SK-N-SH (cell line): ENCODE measurements around the gene PFDN1. TPM values are rescaled to one million over a fixed set of nuclear protein-coding genes. Genes with fewer than 3 reads are reported as not detected.
A peak's percentile ranks its signal among the peaks of the same experiment; 100 is the strongest.

Source experiments
- CTCF ChIA-PET: fragments of 300-600, 350-600 bp; formaldehyde crosslinking; extraction: SDS; loops from one replicate; lab custom pipeline; 2021; lab: Yijun Ruan, JAX
- POLR2A ChIA-PET: fragments of 350-600 bp; sonication (Branson Sonifier 250); formaldehyde crosslinking; extraction: SDS; loops from one replicate; lab custom pipeline; 2020; ENCODE audit warnings: antibody characterized with exemption, inconsistent platforms; lab: Yijun Ruan, JAX
- DNase-seq: peaks from one replicate; pipeline ENCODE4 v3.0.0; 2012
- H2AFZ ChIP-seq: fragments of 200-600 bp; sonication (generic); 2 replicates; pipeline ENCODE4 v1.8.1; 2016; ENCODE audit warnings: antibody characterized with exemption, mild to moderate bottlenecking, low read depth
- H3F3A ChIP-seq: fragments of 200-600 bp; sonication (generic); replicated peaks from 2 replicates; pipeline ENCODE3; 2016; ENCODE audit warnings: antibody characterized with exemption, mild to moderate bottlenecking; ENCODE audit not compliant: insufficient read depth
- H3K27ac ChIP-seq, 2 experiments: fragments of 200-500 bp in 1 of 2; fragments of 200-600 bp in 1 of 2; sonication (Bioruptor generic) in 1 of 2; sonication (generic), shearing (Covaris generic) in 1 of 2; 2 replicates each; pipeline versions ENCODE4 v1.5.1 to v1.6.1; 2014 to 2016; ENCODE audit warnings: low read depth in 2 of 2, inconsistent platforms in 1 of 2, low read length in 1 of 2, mild to moderate bottlenecking in 1 of 2, mixed read lengths in 1 of 2
- H3K27me3 ChIP-seq: fragments of 200-600 bp; sonication (generic), shearing (Covaris generic); 2 replicates; pipeline ENCODE4 v1.6.1; 2016; ENCODE audit warnings: mixed run types; ENCODE audit not compliant: insufficient read depth
- H3K36me3 ChIP-seq, 2 experiments: fragments of 200-500 bp in 1 of 2; fragments of 200-600 bp in 1 of 2; sonication (Bioruptor generic) in 1 of 2; sonication (generic) in 1 of 2; replicated peaks in 1 of 2; 2 replicates each; pipeline versions ENCODE3 to v1.5.1; 2014 to 2016; ENCODE audit warnings: low read length in 1 of 2, mild to moderate bottlenecking in 1 of 2; ENCODE audit not compliant: insufficient read depth in 2 of 2, control insufficient read depth in 1 of 2
- H3K4me1 ChIP-seq, 2 experiments: fragments of 200-500 bp in 1 of 2; fragments of 200-600 bp in 1 of 2; sonication (Bioruptor generic) in 1 of 2; sonication (generic), shearing (Covaris generic) in 1 of 2; 2 replicates each; pipeline versions ENCODE4 v1.5.1 to v1.6.1; 2014 to 2016; ENCODE audit warnings: low read depth in 1 of 2, low read length in 1 of 2, mixed run types in 1 of 2; ENCODE audit not compliant: insufficient read depth in 2 of 2, control insufficient read depth in 1 of 2
- H3K4me2 ChIP-seq: fragments of 200-600 bp; sonication (generic), shearing (Covaris generic); 2 replicates; pipeline ENCODE4 v1.6.1; 2017; ENCODE audit warnings: mixed run types
- H3K4me3 ChIP-seq, 2 experiments: fragments of 200-500 bp in 1 of 2; fragments of 200-600 bp in 1 of 2; sonication (Bioruptor generic) in 1 of 2; sonication (generic), shearing (Covaris generic) in 1 of 2; 2 replicates each; pipeline versions ENCODE4 v1.5.1 to v1.8.1; 2014 to 2016; ENCODE audit warnings: low read depth in 2 of 2, inconsistent platforms in 1 of 2, low read length in 1 of 2, mild to moderate bottlenecking in 1 of 2, mixed read lengths in 1 of 2, moderate library complexity in 1 of 2
- H3K79me2 ChIP-seq: fragments of 200-600 bp; sonication (generic); 2 replicates; pipeline ENCODE4 v1.8.1; 2017; ENCODE audit warnings: mild to moderate bottlenecking; ENCODE audit not compliant: insufficient read depth
- H3K9ac ChIP-seq: fragments of 200-600 bp; sonication (generic); 2 replicates; pipeline ENCODE4 v1.6.1; 2017; ENCODE audit warnings: mixed run types
- H3K9me2 ChIP-seq: fragments of 200-600 bp; sonication (generic); 2 replicates; pipeline ENCODE4 v1.6.1; 2017; ENCODE audit warnings: mixed run types
- H3K9me3 ChIP-seq: fragments of 200-600 bp; sonication (generic); 2 replicates; pipeline ENCODE4 v1.6.1; 2017; ENCODE audit warnings: mixed run types, mild to moderate bottlenecking, moderate library complexity
- H4K20me1 ChIP-seq: fragments of 200-600 bp; sonication (generic); 2 replicates; pipeline ENCODE4 v1.6.1; 2017; ENCODE audit warnings: mild to moderate bottlenecking, mixed run types; ENCODE audit not compliant: insufficient read depth
- CHD2 ChIP-seq: fragments of 150-350 bp; IDR thresholded peaks from 2 replicates; pipeline ENCODE4 v1.6.1; 2018; ENCODE audit warnings: low read length; ENCODE audit not compliant: partially characterized antibody
- CTCF ChIP-seq: fragments of 200-600 bp; sonication (generic); IDR thresholded peaks from 2 replicates; pipeline ENCODE4 v1.6.1; 2017; ENCODE audit warnings: antibody characterized with exemption, mild to moderate bottlenecking, moderate library complexity
- EP300 ChIP-seq, 2 experiments: IDR thresholded peaks; 2 replicates each; pipeline versions ENCODE4 v1.4.0 to v1.6.1; 2012; ENCODE audit warnings: borderline replicate concordance in 1 of 2, low read depth in 1 of 2, low read length in 1 of 2
- EZH2phosphoT487 ChIP-seq: fragments of 200-600 bp; sonication (generic); IDR thresholded peaks from 2 replicates; pipeline ENCODE4 v1.6.1; 2017; ENCODE audit warnings: low read depth, mixed run types, mild to moderate bottlenecking, antibody characterized with exemption, moderate library complexity, borderline replicate concordance
- FOSL2 ChIP-seq: IDR thresholded peaks from 2 replicates; pipeline ENCODE4 v1.4.0; 2012; ENCODE audit warnings: low read depth, mild to moderate bottlenecking, moderate library complexity, borderline replicate concordance
- FOXJ3 ChIP-seq: sonication (generic); formaldehyde crosslinking; IDR thresholded peaks from 2 replicates; pipeline ENCODE4 v1.5.1; 2020; ENCODE audit warnings: mild to moderate bottlenecking, missing genetic modification reagents
- GABPA ChIP-seq: IDR thresholded peaks from 2 replicates; pipeline ENCODE4 v1.4.0; 2012; ENCODE audit warnings: low read depth, mild to moderate bottlenecking
- MAX ChIP-seq: IDR thresholded peaks from 2 replicates; pipeline ENCODE4 v1.4.0; 2012; ENCODE audit warnings: low read depth
- NFIC ChIP-seq: IDR thresholded peaks from 2 replicates; pipeline ENCODE4 v1.4.0; 2012; ENCODE audit warnings: borderline replicate concordance
- POLR2AphosphoS5 ChIP-seq: IDR thresholded peaks from 2 replicates; pipeline ENCODE4 v1.6.1; 2012; ENCODE audit warnings: low read depth, low read length
- RAD21 ChIP-seq: IDR thresholded peaks from 2 replicates; pipeline ENCODE4 v1.6.1; 2012; ENCODE audit warnings: mild to moderate bottlenecking, low read length
- SMC3 ChIP-seq: IDR thresholded peaks from 2 replicates; pipeline ENCODE4 v1.6.1; 2012; ENCODE audit warnings: low read depth, low read length, improper control_type of control experiment
- TEAD4 ChIP-seq: IDR thresholded peaks from 2 replicates; pipeline ENCODE4 v1.4.0; 2012; ENCODE audit warnings: mild to moderate bottlenecking, borderline replicate concordance; ENCODE audit not compliant: insufficient read depth
- USF1 ChIP-seq: IDR thresholded peaks from 2 replicates; pipeline ENCODE4 v1.4.0; 2012; ENCODE audit warnings: low read depth, borderline replicate concordance
- USF2 ChIP-seq: fragments of 150-350 bp; IDR thresholded peaks from 2 replicates; pipeline ENCODE4 v1.6.1; 2017; ENCODE audit warnings: antibody characterized with exemption, low read length, low read depth, borderline replicate concordance
- ZBTB33 ChIP-seq: IDR thresholded peaks from 2 replicates; pipeline ENCODE4 v1.4.0; 2012; ENCODE audit warnings: low read depth, borderline replicate concordance
- WGBS: methylation state at CpG from one replicate; pipeline ENCODE4 v1.1.6; 2017; ENCODE audit warnings: low lambda C conversion rate; 5-methylcytosine and 5-hydroxymethylcytosine counted together
- polyA plus RNA-seq, 3 experiments: library from polyadenylated mRNA; depleted of rRNA; stranded (reverse); fragments of >200 nt; gene quantifications; 2 replicates each; pipeline ENCODE4 v1.2.3, GENCODE V29; 2012

The PFDN1 gene
- polyA plus RNA-seq, 1 of the 3 experiments (the other 2 are of a cell fraction) = 55.2 TPM

GRCh38 chr5:140311011-140311467, 8.1 kb upstream of the PFDN1 start (continued):
- TF ChIP-seq ZBTB33 (no peak), CHD2 (no peak), USF2 (no peak), POLR2AphosphoS5 (no peak), TEAD4 (no peak), EZH2phosphoT487 (no peak), GABPA (no peak)

- Histone ChIP-seq H3K9me2 (no peaks in the 10 kb centered on the region), H3K27ac (peak overlapping the region in 1 of 2 experiments; percentile 100; a peak in 2 of 4 replicates), H3K36me3 (no peaks in the 10 kb centered on the region), H3K4me3 (no peak overlapping the region), H4K20me1 (no peaks in the 10 kb centered on the region), H3K9me3 (no peaks in the 10 kb centered on the region), H2AFZ (peak overlapping the region; percentile 33; the same call in 1 of the 2 replicates), H3K4me2 (peak overlapping the region; percentile 56; the same call in 1 of the 2 replicates), H3K9ac (peak overlapping the region; percentile 87), H3F3A (peaks cover 34% of the 10 kb centered on the region), H3K27me3 (no peaks in the 10 kb centered on the region), H3K79me2 (no peaks in the 10 kb centered on the region), H3K4me1 (peaks cover 0 to 29% of the 10 kb centered on the region in 2 experiments; a peak in 3 of 4 replicates)
- TF ChIP-seq EZH2phosphoT487 = no peak
- no peak for TF ChIP-seq USF1
- no peak for TF ChIP-seq FOSL2
- TF ChIP-seq NFIC = no peak
- no peak for TF ChIP-seq CTCF
- TF ChIP-seq EP300 (IDR thresholded peaks at IDR 0.05; ENCODE audit: borderline replicate concordance in 1 of 2, low read depth in 1 of 2, low read length in 1 of 2) = no peak
- no peak for TF ChIP-seq MAX
- TF ChIP-seq ZBTB33 = no peak
- no peak for TF ChIP-seq RAD21
- TF ChIP-seq SMC3 = no peak
- no peak for TF ChIP-seq FOXJ3 (CRISPR knock-in tag)
- TF ChIP-seq USF2 = no peak
- CTCF ChIA-PET = interaction anchor here (1.0 to 2.1 kb wide), 3 partner anchors 10 to 41 kb away, joined by 3 to 6 read pairs (median 6); partner anchors contain the start of gene HBEGF
- no peak for DNase-seq
- POLR2A ChIA-PET = no interaction called here
- WGBS = 72% methylated on average over 2 of the region's 2 CpGs
Measured at GRCh38 chr5:140310434-140310833, 7.5 kb upstream of the PFDN1 start.
